ENCODE data around the gene KDM4C. TPM values are rescaled to one million over a fixed set of nuclear protein-coding genes. Genes with fewer than 3 reads are reported as not detected.

The KDM4C gene
- total and polyA plus RNA-seq, 2 of the 8 experiments (the other 6 are each of a cell fraction or from before 2014, with no cell fraction given), result 13.0 to 26.1 TPM

DNA sequence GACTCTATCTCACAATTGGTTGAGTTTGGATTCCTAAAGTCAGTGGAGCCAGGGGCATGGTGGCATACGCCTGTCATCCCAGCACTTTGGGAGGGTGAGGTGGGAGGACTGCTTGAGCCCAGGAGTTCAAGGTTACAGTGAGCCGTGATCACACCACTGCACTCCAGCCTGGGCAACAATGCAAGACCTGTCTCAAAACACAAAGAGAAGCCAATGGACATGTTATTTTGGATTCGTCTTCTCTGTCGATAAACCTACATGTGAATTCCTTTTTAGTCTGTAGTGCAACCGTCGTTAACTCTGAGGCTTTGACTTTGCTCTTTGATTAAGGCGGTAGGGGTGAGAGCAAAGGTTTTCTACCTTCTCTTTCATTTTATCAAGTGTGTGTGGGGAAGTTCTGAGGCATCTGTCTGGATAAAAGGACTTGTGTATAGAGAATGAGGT, 142.7 kb downstream of the KDM4C start:
- H3K79me1 ChIP-seq (ENCODE audit: low read depth, low read length), result no peaks in the 10 kb centered on the region; the same call in 1 of the 2 replicates
- 93% methylated on average over 7 of the region's 7 CpGs; no CpG with 5 or more reads in 1 of the 2 experiments for WGBS, 2 experiments (ENCODE audit: extremely low coverage in 1 of 2, insufficient coverage in 1 of 2, insufficient read length in 1 of 2, insufficient replicate concordance in 2 of 2, low coverage in 1 of 2, low lambda C conversion rate in 2 of 2, missing lambda C conversion rate in 1 of 2)
- no peak overlapping the region for H4K91ac ChIP-seq (replicated peaks; ENCODE audit: insufficient read length, low read length)
- CTCF ChIA-PET (ENCODE audit: partially characterized antibody), result no interaction called here
- no peak overlapping the region for H2BK15ac ChIP-seq (ENCODE audit: low read length)
- peaks cover 0 to 5% (median 1%) of the 10 kb centered on the region in 4 experiments; a peak in 2 of 7 replicates for H3K4me1 ChIP-seq (replicated peaks in 1 of 4; ENCODE audit: control insufficient read depth in 3 of 4, insufficient read depth in 4 of 4, low read length in 3 of 4)
- POLR2A ChIA-PET (ENCODE audit: partially characterized antibody), result no interaction called here
- no peak overlapping the region for H3K4me3 ChIP-seq (ENCODE audit: extremely low read depth in 1 of 4, insufficient read depth in 2 of 4, low read depth in 3 of 4, low read length in 4 of 4)
- no peak overlapping the region for H3K18ac ChIP-seq (ENCODE audit: extremely low read depth, low read length)
- no peak overlapping the region for H3K4ac ChIP-seq (replicated peaks; ENCODE audit: insufficient read length, low read depth, low read length)
- H2BK12ac ChIP-seq (ENCODE audit: low read depth, low read length), result no peak overlapping the region
- H2AK5ac ChIP-seq (ENCODE audit: low read depth, low read length), result no peak overlapping the region
- no peaks in the 10 kb centered on the region for H3K79me2 ChIP-seq (ENCODE audit: control insufficient read depth in 1 of 2, insufficient read depth in 2 of 2, low read length in 2 of 2)
- no peak overlapping the region for H4K8ac ChIP-seq (ENCODE audit: extremely low read depth, insufficient read depth, low read length)
- H3K23ac ChIP-seq (ENCODE audit: insufficient read length), result no peak overlapping the region
- no peaks in the 10 kb centered on the region for H3K36me3 ChIP-seq (ENCODE audit: control insufficient read depth in 2 of 4, insufficient read depth in 4 of 4, low read length in 3 of 4)
- no peak overlapping the region for H3K14ac ChIP-seq (ENCODE audit: insufficient read length)
- H3K27ac ChIP-seq (ENCODE audit: low read depth, low read length), result no peak overlapping the region
- no peak overlapping the region for H3K4me2 ChIP-seq (ENCODE audit: insufficient read depth in 1 of 2, low read depth in 2 of 2, low read length in 2 of 2)
- no peak overlapping the region for H3K9ac ChIP-seq (replicated peaks in 1 of 4; ENCODE audit: extremely low read depth in 1 of 4, low read depth in 3 of 4, low read length in 3 of 4)
- H2BK120ac ChIP-seq (replicated peaks; ENCODE audit: low read depth, low read length), result no peak overlapping the region
- H3K27me3 ChIP-seq (replicated peaks in 1 of 4; ENCODE audit: control insufficient read depth in 3 of 4, extremely low read depth in 1 of 4, insufficient read depth in 3 of 4, low read length in 3 of 4), result no peaks in the 10 kb centered on the region
- H2BK20ac ChIP-seq (ENCODE audit: low read length), result no peak overlapping the region
- H3K23me2 ChIP-seq (ENCODE audit: low read depth, low read length), result no peaks in the 10 kb centered on the region
- FAIRE-seq (no peak), DNase-seq (ENCODE audit: low read depth in 1 of 2, low spot score in 2 of 2) (no peak)
- no peaks in the 10 kb centered on the region for H4K20me1 ChIP-seq (replicated peaks in 1 of 2; ENCODE audit: control insufficient read depth in 1 of 2, insufficient read depth in 2 of 2, low read length in 2 of 2)
- no peak overlapping the region for H3K56ac ChIP-seq (replicated peaks; ENCODE audit: insufficient read length, low read depth, low read length)
- no peak overlapping the region for H4K5ac ChIP-seq (ENCODE audit: insufficient read length, low read depth, low read length)
- H3K9me3 ChIP-seq (ENCODE audit: insufficient read depth in 2 of 2, low read depth in 1 of 2, low read length in 1 of 2), result no peaks in the 10 kb centered on the region
- H2AFZ ChIP-seq (ENCODE audit: low read length), result no peak overlapping the region
- H2BK5ac ChIP-seq (ENCODE audit: low read depth, low read length), result 0 out of 2 replicates have a peak overlapping the region, but pooled peaks have one; percentile 7
- TF ChIP-seq CEBPB (IDR thresholded peaks at IDR 0.05; ENCODE audit: low read depth, low read length), result no peak
- TF ChIP-seq KDM4A (IDR thresholded peaks at IDR 0.05; ENCODE audit: low read depth, low read length, severe bottlenecking), result no peak
- no peak for TF ChIP-seq TEAD4 (IDR thresholded peaks at IDR 0.05; ENCODE audit: low read depth, low read length)
- TF ChIP-seq HDAC6 (IDR thresholded peaks at IDR 0.05; ENCODE audit: low read depth, low read length), result no peak
- no peak for TF ChIP-seq ZNF274 (IDR thresholded peaks at IDR 0.05; ENCODE audit: borderline replicate concordance, extremely low read depth, low read length)
- no peak for TF ChIP-seq SIN3A (conservative IDR thresholded peaks at IDR 0.05 in 1 of 2, IDR thresholded peaks at IDR 0.05 in 1 of 2; ENCODE audit: low read depth in 1 of 2, low read length in 2 of 2)
- no peak for TF ChIP-seq E2F6 (IDR thresholded peaks at IDR 0.05)
- no peak for TF ChIP-seq SIX5 (IDR thresholded peaks at IDR 0.05; ENCODE audit: low read depth, low read length)
- TF ChIP-seq BRCA1 (IDR thresholded peaks at IDR 0.05; ENCODE audit: low read depth, low read length), result no peak
- TF ChIP-seq, protein P1, sequence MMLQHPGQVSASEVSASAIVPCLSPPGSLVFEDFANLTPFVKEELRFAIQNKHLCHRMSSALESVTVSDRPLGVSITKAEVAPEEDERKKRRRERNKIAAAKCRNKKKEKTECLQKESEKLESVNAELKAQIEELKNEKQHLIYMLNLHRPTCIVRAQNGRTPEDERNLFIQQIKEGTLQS (IDR thresholded peaks at IDR 0.05; ENCODE audit: insufficient read depth, low read depth, low read length), result no peak
- TF ChIP-seq ASH2L (IDR thresholded peaks at IDR 0.05; ENCODE audit: low read length), result no peak
- TF ChIP-seq EGR1 (IDR thresholded peaks at IDR 0.05; ENCODE audit: borderline replicate concordance, low read depth, low read length), result no peak
- no peak for TF ChIP-seq KDM5A (IDR thresholded peaks at IDR 0.05; ENCODE audit: low read length)
- no peak for TF ChIP-seq SIRT6 (IDR thresholded peaks at IDR 0.05; ENCODE audit: low read length)

Data from H1 (cell line).